Measurements from ENCODE around the gene ADPRH. TPM values are rescaled to one million over a fixed set of nuclear protein-coding genes. Genes with fewer than 3 reads are reported as not detected.

The ADPRH gene
- total and polyA plus RNA-seq, 10 of the 15 experiments (the other 5 are each of a cell fraction or from before 2014, with no cell fraction given) = 2.3 to 32.6 (median 19.0) TPM

DNA sequence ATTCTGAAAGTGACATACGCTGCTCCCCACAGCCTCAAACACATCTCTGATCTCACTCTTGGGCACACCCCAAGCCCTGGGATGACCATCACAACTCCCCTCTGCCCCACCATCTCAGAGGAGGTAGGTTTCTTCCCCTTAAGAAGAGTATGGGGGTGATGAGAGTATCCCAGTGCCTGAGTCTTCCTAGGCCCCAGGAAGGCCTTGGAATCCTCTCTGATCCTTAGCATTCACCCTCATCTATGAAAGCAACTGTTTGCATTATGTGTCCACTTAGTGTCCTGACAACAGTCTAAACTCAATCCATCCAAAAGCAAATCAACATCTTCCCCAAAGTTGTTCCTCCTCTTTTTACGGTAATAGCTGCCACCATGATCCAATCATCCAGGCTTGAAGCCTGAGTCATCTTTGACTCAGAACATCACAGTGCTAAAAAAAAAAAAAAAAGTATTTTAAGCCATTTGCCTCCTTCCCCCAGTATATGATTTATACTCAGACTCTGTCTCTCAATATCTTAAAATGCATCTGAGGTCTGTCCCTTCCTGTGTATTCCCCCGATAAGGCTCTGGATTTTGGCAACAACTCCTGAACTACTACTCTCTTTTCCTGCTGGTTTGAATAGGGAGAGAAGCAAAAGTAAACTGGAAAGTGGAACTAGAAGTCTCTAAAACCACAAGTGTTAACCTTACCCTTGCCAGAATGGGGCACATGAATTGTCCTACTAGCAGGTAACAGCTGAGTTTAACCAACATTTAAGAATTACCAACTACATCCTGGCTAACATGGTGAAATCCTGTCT lies 58.6 kb downstream of the ADPRH start (continued):
- TF ChIP-seq, protein P1, sequence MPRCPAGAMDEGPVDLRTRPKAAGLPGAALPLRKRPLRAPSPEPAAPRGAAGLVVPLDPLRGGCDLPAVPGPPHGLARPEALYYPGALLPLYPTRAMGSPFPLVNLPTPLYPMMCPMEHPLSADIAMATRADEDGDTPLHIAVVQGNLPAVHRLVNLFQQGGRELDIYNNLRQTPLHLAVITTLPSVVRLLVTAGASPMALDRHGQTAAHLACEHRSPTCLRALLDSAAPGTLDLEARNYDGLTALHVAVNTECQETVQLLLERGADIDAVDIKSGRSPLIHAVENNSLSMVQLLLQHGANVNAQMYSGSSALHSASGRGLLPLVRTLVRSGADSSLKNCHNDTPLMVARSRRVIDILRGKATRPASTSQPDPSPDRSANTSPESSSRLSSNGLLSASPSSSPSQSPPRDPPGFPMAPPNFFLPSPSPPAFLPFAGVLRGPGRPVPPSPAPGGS (IDR thresholded peaks at IDR 0.05; ENCODE audit: borderline replicate concordance, insufficient read depth, low read depth, low read length, poor library complexity, severe bottlenecking) = no peak
- TF ChIP-seq CBFB (IDR thresholded peaks at IDR 0.05; ENCODE audit: low read depth) = peak; percentile 70; the same call in 1 of the 2 replicates
- no peak for TF ChIP-seq NFYB (IDR thresholded peaks at IDR 0.05; ENCODE audit: insufficient read depth, low read depth, low read length)
- TF ChIP-seq MTA3 (IDR thresholded peaks at IDR 0.05; ENCODE audit: borderline replicate concordance, low read length) = 0 out of 2 replicates have a peak, but pooled peaks have one; percentile 31
- TF ChIP-seq ZNF384 (IDR thresholded peaks at IDR 0.05; ENCODE audit: borderline replicate concordance, low read depth, low read length) = peak; percentile 67
- TF ChIP-seq NFIC (IDR thresholded peaks at IDR 0.05; ENCODE audit: low read depth, low read length) = peak; percentile 84
- TF ChIP-seq, protein P2, sequence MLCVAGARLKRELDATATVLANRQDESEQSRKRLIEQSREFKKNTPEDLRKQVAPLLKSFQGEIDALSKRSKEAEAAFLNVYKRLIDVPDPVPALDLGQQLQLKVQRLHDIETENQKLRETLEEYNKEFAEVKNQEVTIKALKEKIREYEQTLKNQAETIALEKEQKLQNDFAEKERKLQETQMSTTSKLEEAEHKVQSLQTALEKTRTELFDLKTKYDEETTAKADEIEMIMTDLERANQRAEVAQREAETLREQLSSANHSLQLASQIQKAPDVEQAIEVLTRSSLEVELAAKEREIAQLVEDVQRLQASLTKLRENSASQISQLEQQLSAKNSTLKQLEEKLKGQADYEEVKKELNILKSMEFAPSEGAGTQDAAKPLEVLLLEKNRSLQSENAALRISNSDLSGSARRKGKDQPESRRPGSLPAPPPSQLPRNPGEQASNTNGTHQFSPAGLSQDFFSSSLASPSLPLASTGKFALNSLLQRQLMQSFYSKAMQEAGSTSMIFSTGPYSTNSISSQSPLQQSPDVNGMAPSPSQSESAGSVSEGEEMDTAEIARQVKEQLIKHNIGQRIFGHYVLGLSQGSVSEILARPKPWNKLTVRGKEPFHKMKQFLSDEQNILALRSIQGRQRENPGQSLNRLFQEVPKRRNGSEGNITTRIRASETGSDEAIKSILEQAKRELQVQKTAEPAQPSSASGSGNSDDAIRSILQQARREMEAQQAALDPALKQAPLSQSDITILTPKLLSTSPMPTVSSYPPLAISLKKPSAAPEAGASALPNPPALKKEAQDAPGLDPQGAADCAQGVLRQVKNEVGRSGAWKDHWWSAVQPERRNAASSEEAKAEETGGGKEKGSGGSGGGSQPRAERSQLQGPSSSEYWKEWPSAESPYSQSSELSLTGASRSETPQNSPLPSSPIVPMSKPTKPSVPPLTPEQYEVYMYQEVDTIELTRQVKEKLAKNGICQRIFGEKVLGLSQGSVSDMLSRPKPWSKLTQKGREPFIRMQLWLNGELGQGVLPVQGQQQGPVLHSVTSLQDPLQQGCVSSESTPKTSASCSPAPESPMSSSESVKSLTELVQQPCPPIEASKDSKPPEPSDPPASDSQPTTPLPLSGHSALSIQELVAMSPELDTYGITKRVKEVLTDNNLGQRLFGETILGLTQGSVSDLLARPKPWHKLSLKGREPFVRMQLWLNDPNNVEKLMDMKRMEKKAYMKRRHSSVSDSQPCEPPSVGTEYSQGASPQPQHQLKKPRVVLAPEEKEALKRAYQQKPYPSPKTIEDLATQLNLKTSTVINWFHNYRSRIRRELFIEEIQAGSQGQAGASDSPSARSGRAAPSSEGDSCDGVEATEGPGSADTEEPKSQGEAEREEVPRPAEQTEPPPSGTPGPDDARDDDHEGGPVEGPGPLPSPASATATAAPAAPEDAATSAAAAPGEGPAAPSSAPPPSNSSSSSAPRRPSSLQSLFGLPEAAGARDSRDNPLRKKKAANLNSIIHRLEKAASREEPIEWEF (IDR thresholded peaks at IDR 0.05; ENCODE audit: insufficient replicate concordance, low read depth, low read length) = peak; percentile 48
- TF ChIP-seq IKZF1 (conservative IDR thresholded peaks at IDR 0.05) = peak; percentile 81
- TF ChIP-seq SKIL (IDR thresholded peaks at IDR 0.05; ENCODE audit: low read depth, poor library complexity, severe bottlenecking) = peak; percentile 33
- TF ChIP-seq HCFC1 (IDR thresholded peaks at IDR 0.05; ENCODE audit: low read length) = no peak
- TF ChIP-seq BACH1 (IDR thresholded peaks at IDR 0.05; ENCODE audit: borderline replicate concordance) = peak; percentile 65
- TF ChIP-seq ATF3 (IDR thresholded peaks at IDR 0.05; ENCODE audit: borderline replicate concordance, extremely low read depth, low read depth, low read length) = no peak
- 0 out of 2 replicates have a peak, but pooled peaks have one; percentile 40 for TF ChIP-seq CBX5 (IDR thresholded peaks at IDR 0.05; ENCODE audit: low read depth)
- TF ChIP-seq RELB (IDR thresholded peaks at IDR 0.05; ENCODE audit: low read depth) = peak; percentile 74
- TF ChIP-seq POU2F2 (IDR thresholded peaks at IDR 0.05; ENCODE audit: borderline replicate concordance, low read depth, low read length) = no peak
- no peak; the same call in 1 of the 2 replicates for TF ChIP-seq PML (IDR thresholded peaks at IDR 0.05; ENCODE audit: low read length)
